Tibial nerve (tissue), 4 donors: ENCODE data around the gene GRIP2. TPM values are rescaled to one million over a fixed set of nuclear protein-coding genes. Genes with fewer than 3 reads are reported as not detected.

Experiments used
- DNase-seq, 2 donors: peaks; one replicate each; pipeline ENCODE4 v3.0.0-alpha.2; 2019; ENCODE audit warnings: low spot score in 2 of 2
- H3K27ac ChIP-seq, 4 donors: fragments of 200-600 bp; sonication (generic) in 3 of 4; one replicate each; pipeline ENCODE4 v1.5.1; 2017 to 2019; ENCODE audit warnings: mild to moderate bottlenecking in 1 of 4
- H3K27me3 ChIP-seq, 2 donors: fragments of 200-600 bp; sonication (generic) in 1 of 2; one replicate each; pipeline versions ENCODE4 v1.5.1 to v1.6.0; 2017 to 2019
- H3K36me3 ChIP-seq, 3 donors: fragments of 200-600 bp; sonication (generic); one replicate each; pipeline ENCODE4 v1.5.1; 2018 to 2019
- H3K4me1 ChIP-seq, 4 donors: fragments of 200-600 bp; sonication (generic) in 3 of 4; one replicate each; pipeline ENCODE4 v1.5.1; 2017 to 2019
- H3K4me3 ChIP-seq, 4 donors: fragments of 200-600 bp; sonication (generic) in 3 of 4; one replicate each; pipeline ENCODE4 v1.5.1; 2017 to 2019; ENCODE audit warnings: mild to moderate bottlenecking in 1 of 4, moderate library complexity in 1 of 4
- H3K9me3 ChIP-seq, 4 donors: fragments of 200-600 bp; sonication (generic) in 3 of 4; one replicate each; pipeline ENCODE4 v1.5.1; 2017 to 2019
- EP300 ChIP-seq, 2 donors: sonication (generic); formaldehyde crosslinking; IDR thresholded peaks; one replicate each; pipeline ENCODE4 v1.6.1; 2017; ENCODE audit warnings: antibody characterized with exemption in 2 of 2, mild to moderate bottlenecking in 1 of 2
- POLR2A ChIP-seq, 2 donors: fragments of 450-650 bp; IDR thresholded peaks; one replicate each; pipeline ENCODE4 v1.6.1; 2017; ENCODE audit warnings: antibody characterized with exemption in 2 of 2, mild to moderate bottlenecking in 2 of 2, moderate library complexity in 2 of 2
- WGBS, 2 donors: methylation state at CpG; one replicate each; pipeline ENCODE4 v1.1.5; 2018; 5-methylcytosine and 5-hydroxymethylcytosine counted together
- total RNA-seq, 4 donors: library from RNA; depleted of rRNA; stranded (reverse); fragments of >200 nt; gene quantifications; one replicate each; pipeline ENCODE4 v1.1.0, GENCODE V29; 2016
- TF ChIP-seq, protein P1 (sequence below), 5 experiments: fragments of 200-600 bp in 3 of 5; fragments of 450-650 bp in 2 of 5; sonication (generic) in 3 of 5; IDR thresholded peaks; one replicate each; pipeline ENCODE4 v1.5.1; 2016 to 2019; ENCODE audit warnings: antibody characterized with exemption in 5 of 5, mild to moderate bottlenecking in 3 of 5, moderate library complexity in 2 of 5

The GRIP2 gene
- total RNA-seq, 4 donors from 2014 or later = 0.21 to 1.5 (median 0.99) TPM

DNA sequence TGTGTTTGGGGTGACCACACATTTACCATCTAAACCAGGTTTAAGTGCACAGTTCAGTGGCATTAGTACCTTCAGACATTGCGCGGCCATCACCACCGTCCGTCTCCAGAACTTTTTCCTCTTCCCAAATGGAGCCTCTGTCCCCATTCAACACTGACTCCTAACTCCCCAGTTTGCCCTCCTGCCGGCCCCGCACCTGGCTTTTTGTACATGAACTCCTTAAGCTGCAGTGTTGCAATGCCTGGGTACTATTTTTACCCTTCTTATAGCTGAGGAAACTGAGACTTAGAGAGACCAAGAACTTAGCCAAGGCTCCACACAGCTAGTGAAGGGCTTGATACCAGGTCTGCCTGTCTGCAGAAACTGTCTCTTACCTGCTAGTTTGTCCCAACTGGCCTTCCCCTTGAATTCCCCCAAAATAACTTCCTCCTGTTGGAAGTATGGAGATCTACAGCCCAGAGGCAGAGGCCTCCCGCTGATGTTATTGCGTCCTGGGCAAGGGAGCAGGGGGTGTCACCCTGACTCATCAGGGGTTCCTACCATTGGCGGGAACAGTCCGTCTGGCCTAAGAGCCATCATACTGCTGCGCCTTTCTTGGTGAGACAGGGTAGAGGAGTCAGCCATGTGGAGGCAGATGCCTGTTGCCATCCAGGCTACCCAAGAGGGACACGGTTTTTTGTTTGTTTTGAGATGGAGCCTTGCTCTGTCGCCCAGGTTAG lies 65.6 kb downstream of the GRIP2 start:
- H3K4me3 ChIP-seq = no peak overlapping the region
- DNase-seq = no peak
- TF ChIP-seq EP300 (IDR thresholded peaks at IDR 0.05) = no peak
- H3K27ac ChIP-seq = no peak overlapping the region
- H3K36me3 ChIP-seq = peaks cover 0 to 57% (median 0%) of the 10 kb centered on the region in 3 donors
- H3K27me3 ChIP-seq = no peaks in the 10 kb centered on the region
- 94 to 96% methylated on average over 11 of the region's 13 CpGs for WGBS, 2 donors
- no peaks in the 10 kb centered on the region for H3K9me3 ChIP-seq
- H3K4me1 ChIP-seq = peaks cover 0 to 32% (median 3%) of the 10 kb centered on the region in 4 donors

DNA sequence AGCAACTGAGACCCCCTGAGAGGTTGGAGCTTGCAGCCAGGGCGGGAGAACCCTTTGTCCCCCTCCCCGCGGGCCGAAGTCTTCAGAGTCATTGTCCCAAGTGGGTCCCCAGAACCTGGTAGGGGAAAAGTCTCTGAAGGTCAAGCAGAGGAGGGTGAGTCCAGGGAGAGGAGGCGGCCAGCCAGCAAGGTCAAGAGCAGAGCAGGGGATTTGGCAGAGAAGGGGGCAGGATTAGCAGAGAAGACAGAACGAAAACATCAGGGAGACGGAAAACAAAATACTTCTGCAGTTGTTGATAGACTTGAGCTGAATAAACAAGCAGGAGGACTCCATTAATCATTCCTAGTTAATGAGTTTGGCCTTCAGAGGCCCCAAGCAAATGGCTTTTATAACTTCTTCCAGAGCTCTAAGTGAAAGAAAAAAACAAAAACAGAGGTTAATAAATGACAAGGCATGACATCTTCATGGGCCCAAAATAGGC lies 66.7 kb downstream of the GRIP2 start:
- 60 to 79% methylated on average over 7 of the region's 7 CpGs for WGBS, 2 donors
- Histone ChIP-seq H3K9me3 (no peaks in the 10 kb centered on the region), H3K27ac (no peak overlapping the region), H3K36me3 (peaks cover 0 to 56% (median 0%) of the 10 kb centered on the region in 3 donors), H3K4me3 (no peak overlapping the region), H3K27me3 (no peaks in the 10 kb centered on the region), H3K4me1 (peaks cover 0 to 29% (median 3%) of the 10 kb centered on the region in 4 donors)
- no peak for DNase-seq
- TF ChIP-seq, protein P1, sequence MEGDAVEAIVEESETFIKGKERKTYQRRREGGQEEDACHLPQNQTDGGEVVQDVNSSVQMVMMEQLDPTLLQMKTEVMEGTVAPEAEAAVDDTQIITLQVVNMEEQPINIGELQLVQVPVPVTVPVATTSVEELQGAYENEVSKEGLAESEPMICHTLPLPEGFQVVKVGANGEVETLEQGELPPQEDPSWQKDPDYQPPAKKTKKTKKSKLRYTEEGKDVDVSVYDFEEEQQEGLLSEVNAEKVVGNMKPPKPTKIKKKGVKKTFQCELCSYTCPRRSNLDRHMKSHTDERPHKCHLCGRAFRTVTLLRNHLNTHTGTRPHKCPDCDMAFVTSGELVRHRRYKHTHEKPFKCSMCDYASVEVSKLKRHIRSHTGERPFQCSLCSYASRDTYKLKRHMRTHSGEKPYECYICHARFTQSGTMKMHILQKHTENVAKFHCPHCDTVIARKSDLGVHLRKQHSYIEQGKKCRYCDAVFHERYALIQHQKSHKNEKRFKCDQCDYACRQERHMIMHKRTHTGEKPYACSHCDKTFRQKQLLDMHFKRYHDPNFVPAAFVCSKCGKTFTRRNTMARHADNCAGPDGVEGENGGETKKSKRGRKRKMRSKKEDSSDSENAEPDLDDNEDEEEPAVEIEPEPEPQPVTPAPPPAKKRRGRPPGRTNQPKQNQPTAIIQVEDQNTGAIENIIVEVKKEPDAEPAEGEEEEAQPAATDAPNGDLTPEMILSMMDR (IDR thresholded peaks at IDR 0.05) = no peak
- TF ChIP-seq EP300 (IDR thresholded peaks at IDR 0.05) = no peak
- no peak for TF ChIP-seq POLR2A (IDR thresholded peaks at IDR 0.05)

DNA sequence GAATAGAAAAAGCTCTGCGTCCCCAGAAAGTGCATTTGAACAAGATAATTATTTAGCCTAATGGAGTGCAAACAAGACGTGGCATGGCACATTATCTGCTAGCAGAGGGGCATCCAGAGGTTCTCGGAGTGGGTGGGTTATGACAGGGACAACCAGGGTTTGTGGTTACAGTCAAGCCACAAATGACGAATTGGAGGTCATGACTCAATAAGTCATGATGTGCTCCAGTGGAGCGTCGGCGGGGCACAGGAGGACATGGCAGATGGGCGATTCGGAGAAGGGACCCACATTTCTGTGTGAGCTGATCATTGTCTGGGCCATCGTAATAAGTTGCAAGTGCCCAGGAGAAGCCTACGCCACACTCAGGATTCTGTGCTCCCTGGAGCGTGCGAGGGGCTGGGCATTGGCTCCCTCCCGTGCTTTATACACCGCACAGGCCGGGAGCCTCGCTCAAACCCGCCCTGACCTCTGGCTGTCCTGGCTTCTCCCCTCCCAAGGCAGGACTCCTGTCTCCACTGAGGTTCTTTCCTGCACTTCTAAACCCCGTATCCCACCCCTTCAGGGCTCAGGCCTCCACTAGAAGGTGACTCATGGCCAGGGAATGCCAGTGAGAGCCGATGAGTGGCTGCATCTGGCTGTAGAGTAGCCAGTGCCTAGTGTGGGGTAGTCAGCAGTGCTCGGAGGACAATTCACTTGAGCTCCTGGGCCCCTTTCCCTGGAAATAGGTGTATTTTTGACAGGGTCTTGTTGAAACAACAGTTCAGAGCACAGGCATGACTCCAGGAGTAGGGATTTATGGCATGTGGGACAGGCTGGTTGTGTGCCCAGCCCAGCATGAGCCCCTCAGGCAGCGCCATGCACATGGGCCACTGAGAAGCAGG lies 67.4 kb downstream of the GRIP2 start:
- DNase-seq = no peak
- no peak for TF ChIP-seq EP300 (IDR thresholded peaks at IDR 0.05)
- TF ChIP-seq POLR2A (IDR thresholded peaks at IDR 0.05) = no peak
- TF ChIP-seq, protein P1 (IDR thresholded peaks at IDR 0.05) = no peak
- Histone ChIP-seq H3K4me3 (no peak overlapping the region), H3K27ac (peak overlapping the region in 1 of 4 donors; percentile 36), H3K36me3 (peaks cover 0 to 52% (median 0%) of the 10 kb centered on the region in 3 donors), H3K27me3 (no peaks in the 10 kb centered on the region), H3K9me3 (no peaks in the 10 kb centered on the region), H3K4me1 (peaks cover 0 to 29% (median 3%) of the 10 kb centered on the region in 4 donors)
- 64 to 78% methylated on average over 22 of the region's 22 CpGs for WGBS, 2 donors

DNA sequence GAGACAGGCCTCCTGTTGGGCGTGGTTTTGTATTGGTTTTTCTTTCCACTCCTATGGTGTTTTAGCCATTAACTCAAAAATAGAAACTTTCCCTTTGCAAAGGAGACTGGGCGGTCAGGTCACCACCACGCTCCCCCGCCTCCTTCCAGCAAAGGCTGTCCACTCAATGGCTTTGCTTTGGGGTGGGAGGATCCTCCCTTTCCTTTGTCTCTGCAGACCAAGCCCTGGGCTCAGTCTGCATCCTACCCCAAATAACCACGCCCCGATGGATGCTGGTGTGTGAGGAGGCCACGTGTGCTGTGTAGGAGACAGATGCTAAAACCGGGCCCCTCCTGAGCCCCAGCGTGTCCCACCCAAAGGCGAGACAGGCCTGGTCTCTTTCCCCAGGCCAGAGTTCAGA lies 68.5 kb downstream of the GRIP2 start:
- DNase-seq = no peak
- Histone ChIP-seq H3K36me3 (peaks cover 0 to 49% (median 0%) of the 10 kb centered on the region in 3 donors), H3K4me1 (peaks cover 0 to 29% (median 3%) of the 10 kb centered on the region in 4 donors), H3K27me3 (no peaks in the 10 kb centered on the region), H3K27ac (no peak overlapping the region), H3K4me3 (no peak overlapping the region), H3K9me3 (no peaks in the 10 kb centered on the region)
- WGBS, 2 donors = 86 to 91% methylated on average over 10 of the region's 10 CpGs
- TF ChIP-seq POLR2A (IDR thresholded peaks at IDR 0.05) (no peak), EP300 (IDR thresholded peaks at IDR 0.05) (no peak)
- TF ChIP-seq, protein P1 (IDR thresholded peaks at IDR 0.05) = no peak

DNA sequence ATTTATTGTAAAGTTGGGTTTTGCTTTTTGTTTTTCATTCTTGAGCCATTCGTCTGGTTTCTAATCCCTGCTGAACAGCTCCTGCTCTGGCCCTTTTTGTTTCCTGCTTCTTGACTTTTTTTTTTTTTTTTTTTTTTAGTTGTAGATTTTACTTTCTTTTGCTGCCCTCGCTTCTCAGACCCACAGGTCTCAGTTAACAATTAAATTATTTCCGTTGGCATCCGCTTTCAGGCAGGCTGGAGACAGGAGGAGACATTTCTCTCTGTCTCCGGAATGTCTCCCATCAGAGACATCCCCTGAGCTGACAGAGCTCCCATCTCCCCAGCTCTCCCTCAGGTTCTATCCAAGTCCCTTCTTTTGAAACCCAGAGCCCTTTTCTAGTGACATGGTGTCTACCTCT lies 69.1 kb downstream of the GRIP2 start:
- Histone ChIP-seq H3K36me3 (peaks cover 0 to 49% (median 0%) of the 10 kb centered on the region in 3 donors), H3K27ac (no peak overlapping the region)

More for the DNA sequence above, 69.1 kb downstream of the GRIP2 start:
- no peak overlapping the region for H3K4me3 ChIP-seq
- DNase-seq = no peak
- H3K4me1 ChIP-seq = peaks cover 0 to 23% (median 3%) of the 10 kb centered on the region in 4 donors
- WGBS, 2 donors = 83 to 86% methylated on average over 5 of the region's 5 CpGs
- H3K9me3 ChIP-seq = no peaks in the 10 kb centered on the region
- no peaks in the 10 kb centered on the region for H3K27me3 ChIP-seq
- no peak for TF ChIP-seq POLR2A (IDR thresholded peaks at IDR 0.05)
- no peak for TF ChIP-seq EP300 (IDR thresholded peaks at IDR 0.05)
- TF ChIP-seq, protein P1 (IDR thresholded peaks at IDR 0.05) = no peak
